ENCODE data around the gene PIK3R1.

The PIK3R1 gene

GRCh38 chr5:68347536-68347935 lies 132.0 kb downstream of the PIK3R1 start:
- no peaks in the 10 kb centered on the region for H3K4me1 ChIP-seq (ENCODE audit: control insufficient read depth, insufficient read depth, low read length)
- H3K36me3 ChIP-seq (ENCODE audit: control insufficient read depth, insufficient read depth, low read length) = no peaks in the 10 kb centered on the region
- H3K27ac ChIP-seq (ENCODE audit: low read length) = no peak overlapping the region
- H3K4me3 ChIP-seq (ENCODE audit: low read length) = no peak overlapping the region
- H3K27me3 ChIP-seq (ENCODE audit: control insufficient read depth, insufficient read depth, low read length) = no peaks in the 10 kb centered on the region
- no peak for DNase-seq (ENCODE audit: low read depth, low spot score)
- no CpG with 5 or more reads among the region's 2 CpGs for WGBS (ENCODE audit: insufficient coverage, insufficient read length)
- no peaks in the 10 kb centered on the region for H3K9me3 ChIP-seq (ENCODE audit: control insufficient read depth, insufficient read depth, low read length)

- H3K9me3 ChIP-seq (ENCODE audit: control insufficient read depth, insufficient read depth, low read length) = no peaks in the 10 kb centered on the region
- no peaks in the 10 kb centered on the region for H3K36me3 ChIP-seq (ENCODE audit: control insufficient read depth, insufficient read depth, low read length)
- WGBS (ENCODE audit: insufficient coverage, insufficient read length) = no CpG with 5 or more reads among the region's 2 CpGs
- H3K27ac ChIP-seq (ENCODE audit: low read length) = no peak overlapping the region
- no peaks in the 10 kb centered on the region for H3K4me1 ChIP-seq (ENCODE audit: control insufficient read depth, insufficient read depth, low read length)
- DNase-seq (ENCODE audit: low read depth, low spot score) = no peak
- H3K4me3 ChIP-seq (ENCODE audit: low read length) = no peak overlapping the region
- no peaks in the 10 kb centered on the region for H3K27me3 ChIP-seq (ENCODE audit: control insufficient read depth, insufficient read depth, low read length)
Measured at GRCh38 chr5:68348447-68349222, 133.1 kb downstream of the PIK3R1 start.

- no peaks in the 10 kb centered on the region for H3K36me3 ChIP-seq (ENCODE audit: control insufficient read depth, insufficient read depth, low read length)
- no CpG with 5 or more reads among the region's 4 CpGs for WGBS (ENCODE audit: insufficient coverage, insufficient read length)
- H3K27me3 ChIP-seq (ENCODE audit: control insufficient read depth, insufficient read depth, low read length) = no peaks in the 10 kb centered on the region
- no peaks in the 10 kb centered on the region for H3K4me1 ChIP-seq (ENCODE audit: control insufficient read depth, insufficient read depth, low read length)
- no peak overlapping the region for H3K27ac ChIP-seq (ENCODE audit: low read length)
- no peak for DNase-seq (ENCODE audit: low read depth, low spot score)
- H3K9me3 ChIP-seq (ENCODE audit: control insufficient read depth, insufficient read depth, low read length) = no peaks in the 10 kb centered on the region
- no peak overlapping the region for H3K4me3 ChIP-seq (ENCODE audit: low read length)
Measured at GRCh38 chr5:68350176-68350575, 134.6 kb downstream of the PIK3R1 start.
